DOHH2 (cell line): ENCODE measurements around the gene CST5.

ENCODE experiments used
- H3F3A ChIP-seq: fragments of 200-600 bp; sonication (generic), shearing (Covaris generic); 2 replicates; pipeline ENCODE4 v1.6.0; 2016; ENCODE audit warnings: antibody characterized with exemption, mild to moderate bottlenecking; ENCODE audit not compliant: control insufficient read depth, insufficient read depth
- H3K27ac ChIP-seq: fragments of 200-600 bp; sonication (generic); 2 replicates; pipeline ENCODE4 v1.5.1; 2014; ENCODE audit warnings: low read depth, mild to moderate bottlenecking, low read length, moderate library complexity
- H3K27me3 ChIP-seq: fragments of 200-600 bp; sonication (generic); 2 replicates; pipeline ENCODE4 v1.6.1; 2014; ENCODE audit warnings: mild to moderate bottlenecking, low read length, mixed read lengths; ENCODE audit not compliant: control insufficient read depth
- H3K36me3 ChIP-seq: fragments of 200-600 bp; sonication (generic); 2 replicates; pipeline ENCODE4 v1.6.1; 2014; ENCODE audit warnings: mild to moderate bottlenecking, low read length, moderate library complexity, mixed read lengths; ENCODE audit not compliant: control insufficient read depth
- H3K4me1 ChIP-seq: fragments of 200-600 bp; sonication (generic); 2 replicates; pipeline ENCODE4 v1.6.1; 2014; ENCODE audit warnings: mild to moderate bottlenecking, low read length, mixed read lengths; ENCODE audit not compliant: control insufficient read depth
- H3K4me2 ChIP-seq: fragments of 200-600 bp; sonication (generic); 2 replicates; pipeline ENCODE4 v1.6.0; 2014; ENCODE audit warnings: mild to moderate bottlenecking, low read length, moderate library complexity
- H3K4me3 ChIP-seq: fragments of 200-600 bp; sonication (generic); 2 replicates; pipeline ENCODE4 v1.5.1; 2014; ENCODE audit warnings: mild to moderate bottlenecking, low read length, mixed read lengths
- H3K79me2 ChIP-seq: fragments of 200-600 bp; sonication (generic); 2 replicates; pipeline ENCODE4 v1.6.1; 2014; ENCODE audit warnings: mild to moderate bottlenecking, low read length, mixed read lengths; ENCODE audit not compliant: control insufficient read depth
- H3K9me2 ChIP-seq: fragments of 200-600 bp; sonication (generic); replicated peaks from 2 replicates; pipeline ENCODE4 v1.6.1; 2014; ENCODE audit warnings: mild to moderate bottlenecking, low read length, mixed read lengths; ENCODE audit not compliant: control insufficient read depth
- H3K9me3 ChIP-seq: fragments of 200-600 bp; sonication (generic); 2 replicates; pipeline ENCODE4 v1.6.1; 2014; ENCODE audit warnings: antibody characterized with exemption, low read length, mixed read lengths; ENCODE audit not compliant: control insufficient read depth, insufficient read depth
- H4K20me1 ChIP-seq: fragments of 200-600 bp; sonication (generic); 2 replicates; pipeline ENCODE4 v1.6.0; 2014; ENCODE audit warnings: low read depth, mild to moderate bottlenecking, antibody characterized with exemption, low read length, moderate library complexity; ENCODE audit not compliant: control insufficient read depth, insufficient read depth
- EZH2phosphoT487 ChIP-seq: fragments of 200-600 bp; sonication (generic); IDR thresholded peaks from 2 replicates; pipeline ENCODE4 v1.6.1; 2017; ENCODE audit warnings: borderline replicate concordance, mild to moderate bottlenecking, antibody characterized with exemption, low read length, moderate library complexity, mixed read lengths
- TF ChIP-seq, protein P1 (sequence below): fragments of 200-600 bp; sonication (generic); IDR thresholded peaks from one replicate; pipeline ENCODE4 v1.5.1; 2014; ENCODE audit warnings: antibody characterized with exemption, mild to moderate bottlenecking, low read depth, low read length; ENCODE audit not compliant: poor library complexity, severe bottlenecking

The CST5 gene

DNA sequence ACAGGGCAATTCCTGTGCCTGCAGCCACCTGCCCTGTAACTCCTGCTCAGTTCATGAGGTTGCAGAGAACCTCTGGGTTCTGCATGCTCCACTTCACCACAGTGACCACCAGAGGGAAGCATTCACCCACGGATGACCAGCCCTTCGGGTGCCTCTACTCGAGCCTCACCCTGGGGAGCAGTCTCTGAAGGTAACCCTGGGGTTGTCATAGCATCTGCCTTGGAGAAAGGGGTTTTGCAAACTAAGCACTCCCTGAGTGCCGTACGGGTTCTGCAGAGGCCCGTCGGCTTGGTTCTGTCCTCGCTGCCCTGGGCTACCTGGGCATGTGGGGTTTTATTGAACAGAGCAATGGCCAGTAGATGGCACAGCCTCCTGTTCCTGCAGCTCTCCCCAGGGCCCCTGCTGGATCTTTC is 10.2 kb upstream of the CST5 start:
- no peaks in the 10 kb centered on the region for H3K9me3 ChIP-seq
- TF ChIP-seq, protein P1, sequence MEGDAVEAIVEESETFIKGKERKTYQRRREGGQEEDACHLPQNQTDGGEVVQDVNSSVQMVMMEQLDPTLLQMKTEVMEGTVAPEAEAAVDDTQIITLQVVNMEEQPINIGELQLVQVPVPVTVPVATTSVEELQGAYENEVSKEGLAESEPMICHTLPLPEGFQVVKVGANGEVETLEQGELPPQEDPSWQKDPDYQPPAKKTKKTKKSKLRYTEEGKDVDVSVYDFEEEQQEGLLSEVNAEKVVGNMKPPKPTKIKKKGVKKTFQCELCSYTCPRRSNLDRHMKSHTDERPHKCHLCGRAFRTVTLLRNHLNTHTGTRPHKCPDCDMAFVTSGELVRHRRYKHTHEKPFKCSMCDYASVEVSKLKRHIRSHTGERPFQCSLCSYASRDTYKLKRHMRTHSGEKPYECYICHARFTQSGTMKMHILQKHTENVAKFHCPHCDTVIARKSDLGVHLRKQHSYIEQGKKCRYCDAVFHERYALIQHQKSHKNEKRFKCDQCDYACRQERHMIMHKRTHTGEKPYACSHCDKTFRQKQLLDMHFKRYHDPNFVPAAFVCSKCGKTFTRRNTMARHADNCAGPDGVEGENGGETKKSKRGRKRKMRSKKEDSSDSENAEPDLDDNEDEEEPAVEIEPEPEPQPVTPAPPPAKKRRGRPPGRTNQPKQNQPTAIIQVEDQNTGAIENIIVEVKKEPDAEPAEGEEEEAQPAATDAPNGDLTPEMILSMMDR: peak; percentile 68
- TF ChIP-seq EZH2phosphoT487: no peak
- H3K4me2 ChIP-seq: no peak overlapping the region
- H3K4me3 ChIP-seq: no peak overlapping the region
- H3K4me1 ChIP-seq: no peaks in the 10 kb centered on the region
- H3K27ac ChIP-seq: no peak overlapping the region
- no peaks in the 10 kb centered on the region for H3K9me2 ChIP-seq
- H3K79me2 ChIP-seq: no peaks in the 10 kb centered on the region
- no peaks in the 10 kb centered on the region for H3K36me3 ChIP-seq
- no peaks in the 10 kb centered on the region for H3K27me3 ChIP-seq
- no peaks in the 10 kb centered on the region for H4K20me1 ChIP-seq
- H3F3A ChIP-seq: no peaks in the 10 kb centered on the region

DNA sequence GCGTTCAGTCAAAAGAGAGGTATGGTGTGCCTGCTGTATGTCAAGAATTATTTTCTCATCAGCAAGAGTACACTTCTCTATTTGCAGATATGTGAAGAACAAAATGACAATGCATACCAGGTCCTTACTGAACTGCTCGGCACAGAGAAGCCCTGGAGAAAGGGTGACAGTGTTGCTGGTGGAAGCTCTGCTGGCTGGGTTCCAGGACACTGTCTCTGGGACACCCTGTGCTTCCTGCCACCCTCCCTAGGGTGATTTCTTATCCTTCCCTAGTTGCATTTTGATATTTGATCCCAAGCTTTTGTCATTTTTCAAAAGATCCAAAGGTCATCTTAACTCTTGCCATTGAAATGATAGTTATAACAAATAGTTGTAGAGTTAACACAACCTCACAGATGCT is 8.3 kb upstream of the CST5 start:
- Histone ChIP-seq H3K9me2 (no peaks in the 10 kb centered on the region), H3K27ac (no peak overlapping the region), H3K27me3 (no peaks in the 10 kb centered on the region), H3F3A (no peaks in the 10 kb centered on the region), H4K20me1 (no peaks in the 10 kb centered on the region), H3K9me3 (no peaks in the 10 kb centered on the region), H3K4me3 (no peak overlapping the region), H3K4me1 (no peaks in the 10 kb centered on the region), H3K36me3 (no peaks in the 10 kb centered on the region), H3K79me2 (no peaks in the 10 kb centered on the region), H3K4me2 (no peak overlapping the region)
- no peak for TF ChIP-seq EZH2phosphoT487
- TF ChIP-seq, protein P1: no peak

DNA sequence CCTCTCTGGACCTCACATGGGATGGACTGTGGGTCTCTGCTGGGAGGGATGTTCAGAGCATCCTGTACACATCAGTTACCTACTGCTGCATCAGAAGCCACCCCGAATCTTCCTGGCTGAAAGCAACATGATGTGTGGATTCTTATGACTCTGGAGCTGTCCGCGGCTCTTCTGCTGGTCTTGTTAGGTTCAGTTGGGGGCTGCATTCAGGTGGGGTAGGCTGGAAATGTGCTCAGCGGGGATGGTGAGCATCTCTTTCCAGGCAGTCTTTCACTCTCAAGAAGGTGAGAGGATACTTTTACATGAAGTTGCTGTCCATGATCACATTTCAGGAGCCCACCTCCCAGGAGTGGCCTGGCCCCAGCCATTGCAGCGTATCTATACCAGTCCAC is 5.2 kb upstream of the CST5 start:
- no peak overlapping the region for H3K4me3 ChIP-seq
- H4K20me1 ChIP-seq: no peaks in the 10 kb centered on the region
- no peaks in the 10 kb centered on the region for H3K36me3 ChIP-seq
- TF ChIP-seq, protein P1: no peak
- TF ChIP-seq EZH2phosphoT487: no peak
- H3K9me3 ChIP-seq: no peaks in the 10 kb centered on the region
- H3K9me2 ChIP-seq: no peaks in the 10 kb centered on the region
- no peaks in the 10 kb centered on the region for H3K79me2 ChIP-seq
- no peaks in the 10 kb centered on the region for H3K4me1 ChIP-seq
- no peaks in the 10 kb centered on the region for H3K27me3 ChIP-seq
- H3K4me2 ChIP-seq: no peak overlapping the region
- no peaks in the 10 kb centered on the region for H3F3A ChIP-seq
- no peak overlapping the region for H3K27ac ChIP-seq
